A673 (cell line): ENCODE measurements around the gene LRRC27. TPM values are rescaled to one million over a fixed set of nuclear protein-coding genes. Genes with fewer than 3 reads are reported as not detected.

Experiments used
- BruUV-seq: library from RNA; stranded (reverse); fragments of 400-500 nt; replicated peaks from 2 replicates; lab custom pipeline; 2021; lab: Mats Ljungman, UMichigan
- CTCF ChIA-PET: fragments of 300-600 bp; sonication (Branson Sonifier 250); formaldehyde crosslinking; loops from one replicate; lab custom pipeline; 2022; ENCODE audit warnings: antibody characterized with exemption; lab: Charles Lee
- POLR2A ChIA-PET: fragments of 300-600 bp; sonication (Branson Sonifier 250); formaldehyde crosslinking; loops from one replicate; lab custom pipeline; 2022; ENCODE audit warnings: antibody characterized with exemption; ENCODE audit not compliant: low non-redundant PET; lab: Charles Lee
- DNase-seq: peaks from one replicate; pipeline ENCODE4 v3.0.0-alpha.2; 2015; ENCODE audit warnings: low spot score
- H3K27ac ChIP-seq: fragments of 200-600 bp; sonication (generic); 2 replicates; pipeline ENCODE4 v1.5.1; 2016; ENCODE audit warnings: mixed run types, low read depth, mild to moderate bottlenecking, mixed read lengths, antibody characterized with exemption, low read length; ENCODE audit not compliant: poor library complexity, severe bottlenecking
- H3K27me3 ChIP-seq: fragments of 200-600 bp; sonication (generic); replicated peaks from 2 replicates; pipeline ENCODE4 v1.6.1; 2017; ENCODE audit warnings: mixed run types, low read depth, mild to moderate bottlenecking, mixed read lengths, antibody characterized with exemption, low read length; ENCODE audit not compliant: insufficient read depth, poor library complexity
- H3K36me3 ChIP-seq: fragments of 200-600 bp; sonication (generic); 2 replicates; pipeline ENCODE4 v1.6.1; 2016; ENCODE audit warnings: mixed run types, mild to moderate bottlenecking, mixed read lengths, antibody characterized with exemption, low read length; ENCODE audit not compliant: insufficient read depth, poor library complexity, severe bottlenecking
- H3K4me1 ChIP-seq: fragments of 200-600 bp; sonication (generic); 2 replicates; pipeline ENCODE4 v1.6.1; 2017; ENCODE audit warnings: mixed run types, mild to moderate bottlenecking, mixed read lengths, antibody characterized with exemption, low read length; ENCODE audit not compliant: insufficient read depth, poor library complexity, severe bottlenecking
- H3K4me3 ChIP-seq: fragments of 200-600 bp; sonication (generic); 2 replicates; pipeline ENCODE4 v1.5.1; 2016; ENCODE audit warnings: low read depth, mixed run types, mild to moderate bottlenecking, mixed read lengths, low read length; ENCODE audit not compliant: poor library complexity, severe bottlenecking
- H3K9me3 ChIP-seq: fragments of 200-600 bp; sonication (generic); 2 replicates; pipeline ENCODE4 v1.6.1; 2016; ENCODE audit warnings: mixed run types, low read depth, mild to moderate bottlenecking, mixed read lengths, antibody characterized with exemption, low read length; ENCODE audit not compliant: poor library complexity, severe bottlenecking
- EZH2 ChIP-seq: fragments of 200-600 bp; sonication (generic); IDR thresholded peaks from 2 replicates; pipeline ENCODE4 v1.6.1; 2017; ENCODE audit warnings: borderline replicate concordance, low read depth, mild to moderate bottlenecking, mixed read lengths, antibody characterized with exemption, low read length; ENCODE audit not compliant: poor library complexity, severe bottlenecking
- intact Hi-C: fragments of 100-400 bp; cut with micrococcal nuclease; formaldehyde crosslinking; loops from one replicate; pipeline ENCODE4 v1.10.0; 2022; ENCODE audit not compliant: unreplicated experiment
- total RNA-seq: library from RNA; stranded (reverse); gene quantifications from 2 replicates; pipeline ENCODE4 v1.2.3, GENCODE V29; 2021
- TF ChIP-seq, protein P1 (sequence below): fragments of 300-800, 200-600 bp; sonication (generic); conservative IDR thresholded peaks from 2 replicates; pipeline ENCODE4 v1.5.1; 2017; ENCODE audit warnings: low read depth, mild to moderate bottlenecking, antibody characterized with exemption, low read length, moderate library complexity, mixed read lengths

The LRRC27 gene
- total RNA-seq, 1 experiment from 2014 or later: 11.5 TPM

DNA sequence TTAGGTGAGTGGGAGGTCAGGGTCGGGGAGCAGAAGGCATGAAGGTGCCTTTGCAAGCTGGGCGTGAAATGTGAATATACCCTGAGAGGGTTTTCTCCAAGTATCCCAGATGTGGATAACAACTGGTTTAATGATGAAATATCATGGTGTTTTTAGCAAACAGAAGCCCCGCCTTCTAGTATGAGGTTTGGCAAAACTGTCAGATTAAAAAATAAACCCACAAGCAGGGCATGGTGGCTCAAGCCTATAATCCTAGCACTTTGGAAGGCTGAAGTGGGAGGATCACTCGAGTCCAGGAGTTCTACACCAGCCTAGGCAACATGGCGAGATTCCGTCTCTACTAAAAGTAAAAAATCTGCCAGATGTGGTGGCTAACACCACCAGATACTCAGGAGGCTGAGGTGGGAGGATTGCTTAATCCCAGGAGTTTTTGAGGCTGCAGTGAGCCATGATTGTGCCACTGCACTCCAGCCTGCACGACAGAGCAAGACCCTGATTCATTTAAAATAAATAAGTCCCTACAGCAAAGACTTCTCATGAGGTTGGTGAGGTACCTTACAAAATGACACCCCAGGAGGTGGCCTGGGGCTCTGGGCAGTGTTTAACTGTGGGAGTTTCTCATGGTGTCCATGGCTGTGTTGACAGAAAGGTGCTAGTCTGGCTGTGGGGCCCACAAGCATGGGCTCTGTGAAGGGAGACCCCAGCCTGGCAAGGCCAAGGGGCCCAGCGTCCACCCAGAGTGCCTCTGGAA is 58.4 kb downstream of the LRRC27 start:
- Histone ChIP-seq H3K4me1 (peaks cover 16% of the 10 kb centered on the region), H3K27me3 (no peaks in the 10 kb centered on the region), H3K36me3 (no peaks in the 10 kb centered on the region), H3K9me3 (no peaks in the 10 kb centered on the region), H3K4me3 (no peak overlapping the region), H3K27ac (peak overlapping the region; percentile 31)
- DNase-seq: no peak
- intact Hi-C loops: no loop called here
- ChIA-PET POLR2A (no interaction called here), CTCF (no interaction called here)
- TF ChIP-seq, protein P1, sequence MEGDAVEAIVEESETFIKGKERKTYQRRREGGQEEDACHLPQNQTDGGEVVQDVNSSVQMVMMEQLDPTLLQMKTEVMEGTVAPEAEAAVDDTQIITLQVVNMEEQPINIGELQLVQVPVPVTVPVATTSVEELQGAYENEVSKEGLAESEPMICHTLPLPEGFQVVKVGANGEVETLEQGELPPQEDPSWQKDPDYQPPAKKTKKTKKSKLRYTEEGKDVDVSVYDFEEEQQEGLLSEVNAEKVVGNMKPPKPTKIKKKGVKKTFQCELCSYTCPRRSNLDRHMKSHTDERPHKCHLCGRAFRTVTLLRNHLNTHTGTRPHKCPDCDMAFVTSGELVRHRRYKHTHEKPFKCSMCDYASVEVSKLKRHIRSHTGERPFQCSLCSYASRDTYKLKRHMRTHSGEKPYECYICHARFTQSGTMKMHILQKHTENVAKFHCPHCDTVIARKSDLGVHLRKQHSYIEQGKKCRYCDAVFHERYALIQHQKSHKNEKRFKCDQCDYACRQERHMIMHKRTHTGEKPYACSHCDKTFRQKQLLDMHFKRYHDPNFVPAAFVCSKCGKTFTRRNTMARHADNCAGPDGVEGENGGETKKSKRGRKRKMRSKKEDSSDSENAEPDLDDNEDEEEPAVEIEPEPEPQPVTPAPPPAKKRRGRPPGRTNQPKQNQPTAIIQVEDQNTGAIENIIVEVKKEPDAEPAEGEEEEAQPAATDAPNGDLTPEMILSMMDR: no peak
- TF ChIP-seq EZH2: no peak
- no TSS peak for BruUV-seq

DNA sequence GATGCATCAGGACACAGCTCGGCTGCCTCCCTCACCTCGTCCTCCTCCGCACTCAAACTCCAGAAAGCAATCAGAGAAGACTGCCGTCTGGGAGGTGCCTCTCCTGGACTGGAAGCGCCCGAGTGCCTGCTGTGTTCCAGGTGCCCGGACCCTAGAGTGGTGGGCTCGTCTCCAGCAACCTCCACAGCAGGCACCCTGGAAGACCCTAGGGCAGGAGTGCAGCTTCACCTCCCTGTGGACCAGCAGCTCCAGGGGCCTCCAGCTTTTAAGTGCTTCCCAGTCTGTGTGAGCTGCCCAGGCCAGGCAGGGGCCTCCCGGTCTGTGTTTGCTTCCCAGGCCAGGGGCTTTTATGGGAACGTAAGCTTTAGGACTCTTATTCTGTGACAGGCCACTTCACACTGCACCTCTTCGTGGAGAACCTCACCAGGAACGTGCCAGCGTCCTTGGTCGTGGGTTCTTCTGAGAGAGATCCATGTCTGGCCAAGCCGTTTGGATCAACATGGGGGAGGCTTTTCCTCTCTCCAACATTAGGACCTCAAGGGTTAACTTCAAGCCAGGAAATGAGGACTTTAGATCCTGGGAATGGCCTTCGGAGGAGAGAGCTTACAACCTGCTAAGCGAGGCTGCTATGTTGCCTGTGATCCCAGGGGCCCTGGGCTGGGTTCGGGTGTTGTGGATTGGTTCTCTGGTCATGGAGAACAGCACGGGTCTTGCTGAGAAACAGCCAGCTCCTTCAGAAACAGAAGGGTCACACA is 59.1 kb downstream of the LRRC27 start:
- no peaks in the 10 kb centered on the region for H3K27me3 ChIP-seq
- ChIA-PET POLR2A (no interaction called here), CTCF (no interaction called here)
- DNase-seq: no peak
- H3K27ac ChIP-seq: no peak overlapping the region
- peaks cover 23% of the 10 kb centered on the region for H3K4me1 ChIP-seq
- no peaks in the 10 kb centered on the region for H3K36me3 ChIP-seq
- no TSS peak for BruUV-seq
- TF ChIP-seq, protein P1: no peak
- TF ChIP-seq EZH2: no peak
- H3K9me3 ChIP-seq: no peaks in the 10 kb centered on the region
- no peak overlapping the region for H3K4me3 ChIP-seq
- intact Hi-C loops: no loop called here

DNA sequence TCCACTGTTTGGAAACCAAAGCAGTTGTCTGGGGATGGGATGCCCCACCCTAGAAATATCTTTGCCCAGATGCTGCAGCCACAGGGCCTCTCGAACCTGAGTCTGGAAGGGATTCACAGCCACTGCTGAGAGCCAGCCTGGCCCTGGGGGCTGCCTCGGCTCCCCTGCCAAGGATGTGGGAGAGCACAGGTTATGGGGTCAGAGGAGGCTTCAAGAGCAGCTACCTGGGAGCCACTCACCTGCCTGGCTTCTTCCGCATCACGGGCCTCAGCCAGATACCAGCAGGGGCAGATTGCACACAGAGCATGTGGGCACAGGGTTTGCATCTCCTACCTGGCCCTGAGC is 59.7 kb downstream of the LRRC27 start:
- DNase-seq: no peak
- Histone ChIP-seq H3K9me3 (no peaks in the 10 kb centered on the region), H3K27me3 (no peaks in the 10 kb centered on the region), H3K4me1 (peaks cover 23% of the 10 kb centered on the region), H3K27ac (no peak overlapping the region), H3K4me3 (no peak overlapping the region), H3K36me3 (no peaks in the 10 kb centered on the region)
- ChIA-PET POLR2A (no interaction called here), CTCF (no interaction called here)
- TF ChIP-seq, protein P1: no peak
- no peak for TF ChIP-seq EZH2
- intact Hi-C loops: no loop called here
- BruUV-seq: no TSS peak
